EH (cell line): ENCODE results near the gene NFKBIL1.
"Not testable (repeated sequence)": the region's sequence is repeated elsewhere in the genome, so short reads cannot be mapped to it uniquely, and the experiment has no call there.

Source experiments
- DNase-seq: peaks from one replicate; pipeline ENCODE4 v3.0.0-alpha.2; 2015; ENCODE audit warnings: low read depth

NFKBIL1 gene

GRCh38 chr6:31546958-31547726 is at the start of gene NFKBIL1:
NFKBIL1 (plus strand) TSS chr6:31547608; CDS start chr6:31547695, 87 bp downstream.
- DNase-seq = peak; percentile 98

DNA sequence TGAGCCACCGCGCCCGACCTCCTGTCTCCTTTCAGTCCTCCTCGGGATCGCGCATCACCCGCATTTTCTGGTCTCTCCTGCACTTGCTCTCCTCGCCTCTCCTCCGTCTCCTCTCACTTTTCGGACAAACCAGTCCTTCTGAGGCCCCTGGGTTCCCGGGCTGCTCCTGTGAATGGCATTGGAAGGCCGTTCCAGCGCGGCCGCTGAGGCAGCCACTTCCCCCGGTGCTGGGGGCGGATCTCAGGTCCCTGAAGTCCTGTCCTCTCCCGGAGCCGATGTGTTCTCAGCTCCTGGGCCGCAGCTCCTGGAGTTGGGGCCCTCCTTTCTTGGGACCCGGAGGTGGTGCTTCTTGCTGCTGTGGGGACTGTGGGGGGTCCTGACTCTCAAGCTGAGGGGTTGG is 48.7 kb upstream of the NFKBIL1 start:
- DNase-seq = no peak

GRCh38 chr6:31499648-31500047 is 47.8 kb upstream of the NFKBIL1 start:
- not testable (repeated sequence) for DNase-seq

- no peak for DNase-seq
Observed at GRCh38 chr6:31502586-31502985, 44.8 kb upstream of the NFKBIL1 start.

DNA sequence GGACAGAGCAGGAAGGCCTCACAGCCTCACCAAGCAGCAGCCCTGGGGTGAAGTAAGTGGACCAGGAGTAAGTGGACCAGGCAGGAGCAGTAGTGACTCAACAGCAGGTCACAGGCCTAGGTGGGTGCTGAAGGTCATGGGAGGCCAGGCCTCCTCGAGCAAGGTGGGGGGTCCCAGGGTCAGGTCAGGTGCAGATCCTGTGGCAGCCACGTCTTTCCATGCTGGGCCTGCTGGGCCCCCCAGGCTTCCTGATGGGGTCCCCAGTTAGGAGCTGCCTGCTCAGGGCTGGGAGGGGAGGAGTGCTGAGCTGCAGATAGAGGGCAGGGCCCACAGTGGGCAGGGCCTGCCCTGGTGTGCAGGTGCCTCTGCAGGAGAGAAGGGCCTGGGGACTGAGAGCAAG is 38.4 kb upstream of the NFKBIL1 start:
- not testable (repeated sequence) for DNase-seq

- DNase-seq = peak; percentile 23
Observed at GRCh38 chr6:31510007-31510406, 37.4 kb upstream of the NFKBIL1 start.

GRCh38 chr6:31513456-31514165 is 33.8 kb upstream of the NFKBIL1 start:
- DNase-seq = peak; percentile 72

GRCh38 chr6:31521835-31522234 is 25.6 kb upstream of the NFKBIL1 start:
- no peak for DNase-seq

GRCh38 chr6:31525553-31525931 is 21.9 kb upstream of the NFKBIL1 start:
- peak; percentile 12 for DNase-seq

DNA sequence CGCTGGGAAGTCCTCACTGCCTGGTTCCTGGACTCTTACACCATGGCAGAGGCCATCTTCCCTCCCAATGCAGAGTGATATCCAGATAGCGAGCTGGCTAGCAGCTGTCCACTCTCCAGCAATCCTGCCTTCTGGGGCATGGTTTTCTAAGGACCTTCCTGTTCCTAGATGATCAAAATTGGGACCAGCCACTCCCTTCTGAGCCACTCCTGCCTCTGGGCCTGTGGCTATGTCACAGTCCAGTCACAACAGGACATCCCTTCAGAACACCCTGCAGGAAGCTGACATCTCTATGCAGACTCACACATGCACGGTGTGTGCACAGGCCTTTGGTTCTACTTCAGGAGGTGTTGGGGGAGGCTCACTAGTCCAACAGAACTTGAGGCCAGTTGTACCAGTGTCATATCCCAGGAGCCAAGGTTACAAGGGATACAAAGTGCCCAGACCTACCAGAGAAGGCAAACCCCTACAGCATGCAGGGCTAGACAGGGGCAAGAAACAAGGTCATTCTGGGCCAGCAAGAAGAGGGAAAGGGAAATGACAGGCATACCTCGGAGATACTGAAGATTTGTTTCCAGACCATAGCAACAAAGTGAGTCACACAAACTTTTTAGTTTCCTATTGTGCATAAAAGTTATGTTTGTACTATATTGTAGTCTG is 21.3 kb upstream of the NFKBIL1 start:
- DNase-seq = peak; percentile 80

DNA sequence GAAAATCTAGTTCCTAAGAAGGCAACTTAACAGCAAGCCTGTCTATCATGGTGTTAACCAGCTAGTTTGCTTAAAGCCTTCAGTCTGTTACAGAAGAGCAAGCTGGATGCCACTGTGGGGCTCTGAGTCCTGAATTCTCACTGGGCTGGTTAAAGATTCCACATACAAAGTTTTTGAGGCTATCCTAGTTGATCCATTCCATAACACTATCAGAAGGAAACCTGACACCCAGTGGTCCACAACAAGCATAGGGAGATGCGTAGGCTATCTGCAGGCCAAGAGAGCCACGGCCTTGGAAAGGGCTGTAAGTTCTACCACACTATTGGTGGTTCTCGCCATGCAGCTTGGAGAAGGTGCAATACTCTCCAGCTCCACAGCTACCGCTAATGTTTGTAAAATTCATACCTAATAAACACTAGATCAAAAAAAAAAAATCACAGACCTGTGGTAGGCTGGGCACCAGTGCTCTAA is 19.1 kb upstream of the NFKBIL1 start:
- DNase-seq = peak; percentile 20

- DNase-seq = peak; percentile 7
Observed at GRCh38 chr6:31528821-31529328, 18.5 kb upstream of the NFKBIL1 start, which contains the start of gene MCCD1. MCCD1 (plus strand) TSS chr6:31528962; CDS start chr6:31529015, 53 bp downstream.

DNA sequence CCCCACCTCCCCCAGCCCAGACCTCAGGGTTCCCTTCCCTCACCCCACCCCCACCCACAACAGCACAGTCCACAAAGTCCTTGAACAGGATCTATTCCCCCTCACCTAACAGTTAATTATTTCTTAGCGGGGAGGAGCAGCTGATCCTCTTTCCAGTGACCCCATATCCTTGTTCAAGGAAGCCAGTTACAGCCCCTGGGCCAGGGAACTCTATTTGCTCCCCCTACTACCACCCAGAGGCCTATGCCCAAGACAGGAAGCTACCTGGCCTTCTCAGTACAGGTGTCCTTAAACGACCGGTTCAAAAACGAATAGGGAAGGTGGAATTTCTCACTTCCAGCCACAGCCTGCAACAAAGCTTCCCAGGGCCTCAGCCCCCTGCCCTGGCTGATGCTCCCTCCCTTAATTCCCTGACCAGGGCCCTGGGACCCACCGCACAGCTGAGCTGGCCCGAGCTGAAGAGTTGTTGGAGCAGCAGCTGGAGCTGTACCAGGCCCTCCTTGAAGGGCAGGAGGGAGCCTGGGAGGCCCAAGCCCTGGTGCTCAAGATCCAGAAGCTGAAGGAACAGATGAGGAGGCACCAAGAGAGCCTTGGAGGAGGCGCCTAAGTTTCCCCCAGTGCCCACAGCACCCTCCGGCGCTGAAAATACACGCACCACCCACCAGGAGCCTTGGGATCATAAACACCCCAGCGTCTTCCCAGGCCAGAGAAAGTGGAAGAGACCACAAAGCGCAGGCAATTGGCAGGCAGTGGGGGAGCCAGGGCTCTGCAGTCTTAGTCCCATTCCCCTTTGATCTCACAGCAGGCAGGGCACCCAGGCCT is 17.9 kb upstream of the NFKBIL1 start:
- peak; percentile 13 for DNase-seq

GRCh38 chr6:31530659-31531058 is 16.7 kb upstream of the NFKBIL1 start:
- no peak for DNase-seq

DNA sequence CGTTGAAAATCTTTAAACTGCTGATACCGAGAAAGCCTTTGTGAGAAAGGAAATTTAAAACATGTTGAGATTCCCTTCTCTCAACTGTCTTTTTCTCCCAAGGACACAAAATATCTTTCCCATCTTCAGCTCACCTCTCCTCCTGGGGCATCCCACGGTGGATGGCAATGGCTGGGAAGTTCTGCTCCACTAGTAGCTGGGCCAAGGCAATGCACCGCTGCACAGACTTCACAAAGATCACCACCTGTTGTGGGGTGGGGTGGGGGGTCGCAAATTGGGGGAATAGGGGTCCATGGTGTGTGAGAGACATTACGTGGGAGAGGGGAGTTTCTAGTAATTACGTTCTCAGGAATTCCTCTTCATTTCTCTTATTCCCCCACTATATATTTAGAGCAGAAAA is 16.2 kb upstream of the NFKBIL1 start:
- no peak for DNase-seq

- no peak for DNase-seq
Observed at GRCh38 chr6:31531771-31532643, 15.4 kb upstream of the NFKBIL1 start.

DNA sequence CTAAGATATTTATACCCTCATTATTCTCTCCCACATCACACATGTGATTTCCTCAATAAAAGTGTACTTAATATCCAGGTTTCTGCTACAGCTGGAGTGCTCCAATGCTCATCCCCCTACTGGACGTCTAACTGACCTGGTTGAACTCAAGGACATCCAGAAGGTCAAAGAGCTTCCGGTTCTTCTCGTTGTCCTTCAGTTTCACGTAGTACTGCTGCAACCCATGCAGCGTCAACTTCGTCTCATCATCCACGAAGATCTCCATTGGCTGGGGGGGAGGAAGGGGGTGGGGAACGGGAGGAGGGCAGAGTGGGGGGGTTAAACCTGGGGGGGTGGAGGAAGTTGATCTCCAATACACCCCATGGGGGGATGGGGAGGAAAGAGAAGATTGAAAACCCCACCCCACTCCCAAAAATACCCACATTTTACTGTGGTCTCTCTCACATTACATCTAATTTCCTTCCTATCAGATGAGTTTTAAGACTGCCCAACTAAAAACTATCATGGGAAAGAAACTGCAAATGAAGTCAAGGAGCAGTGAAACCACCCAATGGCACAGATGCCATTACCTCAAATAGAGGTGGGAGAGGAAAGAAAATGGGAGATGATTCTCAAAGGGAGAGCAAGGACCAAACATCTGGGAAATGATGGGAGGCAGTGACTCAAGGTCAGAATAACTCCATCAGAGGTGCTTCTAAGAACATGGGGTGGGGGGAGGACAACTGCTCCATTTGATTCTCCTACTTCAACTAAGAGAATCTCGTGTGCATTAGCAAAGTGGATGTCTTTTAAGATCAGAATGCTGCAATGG is 14.6 kb upstream of the NFKBIL1 start:
- DNase-seq = no peak

GRCh38 chr6:31533455-31533841 is 14.0 kb upstream of the NFKBIL1 start:
- DNase-seq = no peak

DNA sequence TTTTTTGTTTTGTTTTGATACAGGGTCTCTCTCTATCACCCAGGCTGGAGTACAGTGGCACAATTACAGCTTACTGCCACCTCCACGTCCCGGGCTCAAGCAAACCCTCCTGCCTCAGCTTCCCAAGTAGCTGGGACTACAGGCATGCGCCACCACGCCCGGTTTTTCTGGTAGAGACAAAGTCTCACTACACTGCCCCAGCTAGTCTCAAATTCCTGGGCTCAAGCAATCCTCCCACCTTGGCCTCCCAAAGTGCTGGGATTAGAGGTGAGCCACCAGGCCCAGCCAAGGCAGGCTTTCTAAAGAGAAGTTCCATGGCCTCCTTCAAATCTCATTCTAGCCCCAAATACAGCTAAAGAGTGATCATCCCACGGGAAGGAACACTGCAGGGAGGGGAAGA is 13.4 kb upstream of the NFKBIL1 start:
- no peak for DNase-seq
